ENCODE results near the gene ADAM10.

Gene ADAM10

DNA sequence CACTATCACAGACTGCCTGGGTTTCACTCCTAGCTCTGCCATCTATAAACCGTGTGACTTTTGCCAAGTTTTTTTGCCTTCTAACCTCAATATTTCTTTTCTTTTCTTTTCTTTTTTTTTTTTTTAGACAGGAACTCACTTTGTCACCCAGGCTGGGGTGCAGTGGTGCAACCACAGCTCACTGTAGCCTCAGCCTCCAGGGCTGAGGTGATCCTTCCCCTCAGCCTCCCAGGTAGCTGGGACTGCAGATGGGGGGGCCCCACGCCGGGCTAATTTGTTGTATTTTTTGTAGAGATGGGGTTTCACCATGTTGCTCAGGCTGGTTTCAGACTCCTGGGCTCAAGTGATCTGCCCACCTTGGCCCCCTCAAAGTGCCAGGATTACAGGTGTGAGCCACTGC is 3.2 kb upstream of the ADAM10 start:
- DNase-seq, result no peak

DNA sequence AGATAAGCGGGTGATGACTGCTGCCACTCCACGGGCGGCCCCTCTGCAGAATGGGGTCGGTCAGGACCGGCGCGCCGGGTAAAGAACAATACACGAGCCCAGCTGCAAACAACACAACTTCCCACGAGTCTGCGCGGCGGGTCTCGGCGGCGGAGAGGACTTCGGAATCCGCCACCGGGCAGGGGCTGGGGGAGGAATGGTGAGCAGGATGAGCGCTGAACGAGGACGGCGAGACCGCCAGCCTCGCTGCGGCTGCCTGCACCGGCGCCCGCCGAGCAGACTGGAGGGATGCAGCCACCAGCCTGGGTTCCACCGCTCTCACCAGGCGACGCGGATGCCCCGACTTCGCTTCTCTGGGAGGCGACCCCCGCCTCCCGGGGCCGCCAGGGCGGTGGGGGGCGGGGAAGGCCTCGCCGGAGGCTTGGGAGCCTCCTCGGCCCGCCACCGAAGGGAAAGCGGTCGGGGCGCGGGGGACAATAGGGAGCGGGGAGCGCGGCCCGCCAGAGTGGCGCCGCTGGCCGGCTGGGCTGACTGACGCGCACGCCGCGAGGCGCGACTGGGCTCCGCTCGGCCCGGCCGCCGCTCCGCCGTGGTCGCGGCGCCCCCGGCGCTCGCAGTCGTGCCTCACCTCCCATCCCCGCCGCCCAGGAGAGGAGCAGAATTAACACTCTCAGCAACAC is 515 bp downstream of the ADAM10 start:
- peak; percentile 52 for DNase-seq

GRCh38 chr15:58748040-58748851 is 1.3 kb downstream of the ADAM10 start:
- no peak for DNase-seq

- DNase-seq, result no peak
Measured at GRCh38 chr15:58746174-58746573, 3.3 kb downstream of the ADAM10 start.

DNA sequence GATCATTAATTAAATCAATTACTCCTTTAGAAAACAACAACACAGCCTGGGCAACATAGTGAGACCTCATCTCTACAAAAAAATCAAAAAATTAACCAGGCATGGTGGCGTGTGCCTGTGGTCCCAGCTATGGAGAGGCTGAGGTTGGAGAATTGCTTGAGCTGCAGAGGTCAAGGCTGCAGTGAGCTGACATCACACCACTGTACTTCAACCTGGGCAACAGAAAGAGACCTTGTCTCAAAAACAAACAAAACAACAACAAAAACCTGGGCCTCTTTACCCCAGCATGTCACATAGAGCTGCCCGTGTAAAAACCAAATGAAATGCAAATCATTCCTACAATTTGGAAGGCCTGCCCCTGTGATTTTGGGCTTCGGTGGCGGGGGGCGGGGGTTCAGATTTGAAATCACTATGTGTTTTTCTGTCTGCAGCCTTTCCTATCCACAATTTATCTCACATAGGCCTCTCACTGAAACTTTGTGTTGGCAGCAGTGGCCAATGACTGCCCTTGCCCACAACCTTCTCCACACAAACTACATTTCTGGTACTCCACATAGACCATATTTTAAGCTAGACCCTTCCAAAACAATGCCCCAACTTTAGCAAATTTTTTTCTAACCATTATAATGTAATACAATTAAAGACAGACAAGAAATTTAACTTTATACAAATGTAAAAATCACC is 6.5 kb downstream of the ADAM10 start:
- DNase-seq, result no peak

DNA sequence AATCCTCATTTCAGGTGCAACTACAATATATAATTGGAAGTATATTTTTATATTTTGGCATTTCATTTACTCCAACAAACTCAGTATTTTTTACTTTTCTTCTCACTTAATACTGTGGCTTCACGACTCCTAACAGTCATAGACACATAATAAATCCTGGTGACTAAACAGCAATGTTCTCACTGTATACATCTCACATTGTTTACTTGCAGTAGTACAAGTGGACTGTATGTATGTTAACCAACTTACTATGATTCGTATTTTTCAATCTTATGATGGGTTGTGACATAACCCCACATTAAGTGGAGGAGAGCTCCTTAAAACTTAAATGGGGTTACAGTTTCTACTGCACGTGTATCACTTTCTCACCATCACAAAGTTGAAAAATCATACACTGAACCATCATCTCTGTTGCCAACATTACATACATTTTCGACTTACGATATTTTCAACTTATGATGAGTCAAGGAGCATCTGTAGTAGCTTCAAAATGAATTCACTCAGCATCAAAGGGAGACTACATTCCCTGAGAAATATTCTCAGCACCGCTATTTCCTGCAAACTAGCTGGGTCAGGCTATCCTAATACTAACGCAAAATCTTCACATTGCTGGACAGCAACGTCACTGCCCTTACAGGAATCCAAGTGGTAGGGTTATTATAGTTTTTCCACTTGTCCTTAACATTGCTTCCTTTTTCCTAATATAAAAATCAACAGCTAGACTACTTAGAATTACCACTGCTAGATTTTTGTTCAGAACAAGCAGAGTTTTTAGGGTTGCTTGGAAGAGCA is 7.3 kb downstream of the ADAM10 start:
- no peak for DNase-seq

GRCh38 chr15:58741032-58741431 is 8.5 kb downstream of the ADAM10 start:
- no peak for DNase-seq

DNA sequence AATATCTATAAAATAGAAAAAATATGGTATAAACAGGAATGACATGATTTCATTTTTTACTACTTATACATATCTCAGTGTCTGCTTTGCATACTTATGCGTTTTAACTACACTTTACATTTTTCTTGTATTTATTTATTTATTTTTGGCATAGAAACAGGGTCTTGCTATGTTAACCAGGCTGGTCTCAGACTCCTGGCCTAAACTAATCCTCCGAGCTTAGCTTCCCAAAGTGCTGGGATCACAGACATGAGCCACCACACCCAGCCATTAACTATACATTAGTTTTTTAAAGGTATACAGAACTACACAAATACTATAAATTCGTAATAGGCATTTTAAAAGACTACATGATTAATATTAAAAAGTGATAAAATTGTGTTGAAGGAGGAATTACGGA is 9.1 kb downstream of the ADAM10 start:
- no peak for DNase-seq

DNA sequence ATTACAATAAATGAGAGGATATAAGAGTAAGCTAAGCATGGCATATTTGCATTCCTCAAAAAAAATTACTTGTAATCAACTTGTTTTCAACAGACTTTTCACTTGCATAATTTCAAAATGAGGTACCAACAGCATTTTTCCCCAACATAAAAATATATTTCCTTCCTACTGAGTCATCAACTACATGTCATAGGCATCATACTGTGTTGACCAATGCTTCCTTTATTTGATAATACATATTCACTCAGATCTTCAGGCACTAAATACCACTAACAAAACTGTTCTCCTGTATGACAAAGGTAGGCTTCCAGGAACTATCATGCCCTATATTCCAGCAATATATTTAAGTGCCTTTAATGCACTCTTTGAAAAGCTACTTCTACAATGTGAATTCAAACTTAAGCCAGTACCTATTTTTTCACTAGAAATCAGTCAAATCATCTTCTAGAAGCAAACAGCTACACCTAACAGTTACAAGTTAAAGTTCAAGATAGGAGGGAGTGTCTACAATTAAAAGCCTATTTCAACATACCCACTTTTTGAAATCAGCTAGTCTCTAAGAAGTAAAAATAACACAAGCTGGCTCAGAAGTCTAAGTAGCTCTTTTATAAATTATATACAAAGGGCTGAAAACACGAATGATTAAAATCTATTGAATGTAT is 11.3 kb downstream of the ADAM10 start:
- DNase-seq, result no peak

GRCh38 chr15:58737298-58737697 is 12.2 kb downstream of the ADAM10 start:
- no peak for DNase-seq

GRCh38 chr15:58736018-58736643 is 13.4 kb downstream of the ADAM10 start:
- no peak for DNase-seq

GRCh38 chr15:58734859-58735258 is 14.6 kb downstream of the ADAM10 start:
- DNase-seq, result no peak

DNA sequence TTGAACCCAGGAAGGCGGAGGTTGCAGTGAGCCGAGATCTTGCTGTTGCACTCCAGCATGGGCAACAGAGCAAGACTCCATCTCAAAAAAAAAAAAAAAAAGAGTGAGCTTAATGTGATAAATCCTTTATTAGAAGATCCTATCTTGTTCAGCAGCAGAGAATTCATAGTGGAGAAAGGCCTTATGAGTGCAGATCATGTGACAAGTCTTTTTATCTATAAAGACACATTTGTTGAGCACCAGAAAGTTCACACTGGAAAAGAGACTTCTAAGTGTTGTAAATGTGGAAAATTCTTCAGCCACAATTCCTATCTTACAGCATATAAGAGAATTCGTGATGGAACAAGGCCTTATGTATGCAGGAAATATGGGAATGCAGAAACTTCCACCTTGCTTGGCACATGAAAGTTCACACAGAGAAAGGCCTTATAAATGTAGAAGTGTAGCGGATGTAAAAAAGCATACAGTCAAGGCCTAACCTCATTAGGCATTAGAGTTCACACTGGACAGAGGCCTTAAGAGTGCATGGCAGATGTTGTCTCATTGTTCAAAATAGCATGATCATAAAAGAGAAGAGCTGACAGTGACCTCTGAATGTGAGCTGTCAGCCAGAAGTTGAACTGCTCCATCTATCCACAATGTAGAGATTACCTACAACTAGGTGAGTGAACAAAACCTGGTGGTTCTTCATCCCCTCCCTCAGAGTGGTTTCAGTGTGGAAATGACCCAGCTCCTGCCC is 16.7 kb downstream of the ADAM10 start:
- no peak for DNase-seq

- no peak for DNase-seq
Measured at GRCh38 chr15:58731756-58732535, 17.6 kb downstream of the ADAM10 start.

- DNase-seq, result no peak
Measured at GRCh38 chr15:58726867-58727266, 22.6 kb downstream of the ADAM10 start.

DNA sequence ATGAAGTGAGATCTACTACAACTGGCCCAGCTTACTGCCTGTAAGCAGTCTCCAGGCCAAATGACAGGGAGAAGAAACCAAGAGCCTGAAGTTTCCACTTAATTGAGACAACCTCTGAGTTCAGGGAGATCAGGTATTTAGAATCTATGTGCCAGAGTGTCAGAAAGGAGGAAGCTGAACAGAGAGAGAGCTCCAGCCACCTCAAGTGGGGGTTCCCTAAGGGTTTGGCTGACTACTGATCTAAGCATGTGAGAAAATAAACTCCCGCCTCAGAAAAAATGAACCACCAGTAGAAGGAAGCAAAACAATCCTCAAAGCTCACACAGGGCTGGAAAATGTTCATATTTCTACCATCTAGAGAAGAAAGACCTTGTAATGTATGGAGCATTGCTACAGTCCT is 25.0 kb downstream of the ADAM10 start:
- no peak for DNase-seq

DNA sequence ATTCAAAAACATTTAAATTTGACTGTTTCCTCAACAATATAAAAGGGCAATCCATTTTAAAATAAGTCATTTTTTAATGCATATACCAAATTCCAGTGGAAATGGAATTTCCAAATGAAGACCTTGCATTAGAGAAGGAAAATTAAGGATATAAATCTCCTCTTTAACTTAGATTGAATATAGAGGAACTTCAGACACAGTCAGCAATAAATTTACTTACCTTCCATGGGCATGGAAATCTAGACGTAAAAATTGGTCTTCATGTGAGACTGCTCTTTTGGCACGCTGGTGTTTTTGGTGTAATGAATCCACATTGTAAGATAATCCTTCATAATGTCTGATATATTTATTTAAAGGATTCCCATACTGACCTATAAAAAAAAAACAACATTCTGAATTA is 32.1 kb downstream of the ADAM10 start:
- DNase-seq, result no peak

DNA sequence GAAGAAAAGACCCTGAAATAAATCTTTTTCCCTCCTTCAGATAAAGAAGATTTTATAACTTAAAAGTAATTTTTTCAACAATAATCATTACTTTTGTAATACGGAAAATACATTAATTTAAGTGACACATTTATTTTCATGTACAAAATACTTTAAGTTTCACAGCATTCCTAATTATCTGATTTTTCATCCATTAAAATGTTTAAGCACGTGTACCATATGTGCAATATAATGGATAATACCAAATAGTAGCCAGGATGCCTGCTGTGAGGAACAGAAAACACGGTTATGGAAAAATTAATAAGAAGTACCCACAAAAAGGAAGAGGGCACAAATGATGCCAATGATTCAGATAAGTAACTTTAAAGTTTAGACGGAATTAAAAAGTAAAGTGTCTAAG is 33.5 kb downstream of the ADAM10 start:
- no peak for DNase-seq

DNA sequence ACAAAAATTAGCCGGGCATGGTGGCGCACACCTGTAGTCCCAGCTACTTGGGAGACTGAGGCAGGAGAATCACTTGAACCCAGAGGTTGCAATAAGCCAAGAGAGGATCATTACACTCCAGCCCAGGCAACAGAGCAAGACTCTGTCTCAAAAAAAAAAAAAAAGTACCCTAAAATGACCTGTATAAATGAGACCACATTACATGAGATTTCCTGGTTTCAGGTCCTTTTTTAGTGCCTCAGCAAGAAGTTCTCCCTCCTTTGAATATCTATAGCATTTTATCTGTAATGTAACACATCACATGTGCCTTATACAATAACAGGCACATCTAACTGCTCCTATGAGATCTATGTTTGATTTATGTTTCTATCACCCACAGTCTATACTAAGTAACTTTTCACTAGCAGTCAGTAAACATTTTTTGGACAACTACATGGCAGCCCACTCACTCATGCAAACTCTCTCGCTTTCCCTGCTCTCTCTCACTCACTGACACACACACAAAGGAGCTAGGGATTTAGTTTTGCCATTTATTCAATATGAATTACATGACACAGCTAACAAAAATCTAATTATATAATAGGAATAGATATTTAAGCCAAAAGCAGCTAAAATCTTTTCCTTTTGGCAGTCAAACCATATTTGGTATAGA is 34.1 kb downstream of the ADAM10 start:
- DNase-seq, result no peak

DNA sequence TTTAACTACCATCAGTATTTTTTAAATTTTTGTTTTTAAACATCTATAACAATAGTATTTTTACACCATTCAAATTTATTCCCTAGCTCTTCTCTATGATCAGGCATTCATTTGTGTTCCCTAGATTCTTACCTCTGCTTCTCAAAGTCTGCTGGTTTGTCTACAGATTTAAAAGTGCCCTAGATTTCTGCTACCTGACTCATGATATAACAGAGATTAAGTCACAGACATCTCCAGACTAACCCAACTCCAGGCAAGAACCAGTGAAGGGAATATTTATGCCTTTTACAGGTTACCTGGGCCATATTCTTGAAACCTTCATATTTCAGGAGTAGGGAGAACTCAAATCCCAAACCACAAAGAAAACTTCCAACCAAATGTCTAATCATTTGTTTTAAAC is 38.8 kb downstream of the ADAM10 start:
- DNase-seq, result no peak

All from activated CD4-positive, CD25-positive, alpha-beta regulatory T cell treated with anti-CD3 and anti-CD28 coated beads, Interleukin-2, amount 50 U/mL, for 72 hours (primary cell).